HFF-Myc (cell line): ENCODE measurements around the gene CNGA4.

ENCODE experiments used
- DNase-seq: peaks from one replicate; pipeline ENCODE4 v3.0.0-alpha.2; 2011; ENCODE audit warnings: low read depth; ENCODE audit errors: extremely low read depth
- H3K4me3 ChIP-seq: replicated peaks from 2 replicates; pipeline ENCODE4 v1.5.1; 2011; ENCODE audit warnings: low read depth, mild to moderate bottlenecking, control low read depth, low read length
- CTCF ChIP-seq: IDR thresholded peaks from 2 replicates; pipeline ENCODE4 v1.5.1; 2012; ENCODE audit warnings: mild to moderate bottlenecking, low read depth, low read length, control low read depth; ENCODE audit errors: missing control alignments

The CNGA4 gene

GRCh38 chr11:6258571-6259081 is 19.7 kb downstream of the CNGA4 start:
- TF ChIP-seq CTCF, result no peak
- no peak for DNase-seq
- no peak overlapping the region for H3K4me3 ChIP-seq

- no peak for TF ChIP-seq CTCF
- DNase-seq, result no peak
- H3K4me3 ChIP-seq, result no peak overlapping the region
Observed at GRCh38 chr11:6260207-6260726, 21.4 kb downstream of the CNGA4 start.

- no peak overlapping the region for H3K4me3 ChIP-seq
- DNase-seq, result no peak
- no peak for TF ChIP-seq CTCF
Observed at GRCh38 chr11:6263662-6264061, 24.8 kb downstream of the CNGA4 start.

- no peak for TF ChIP-seq CTCF
- H3K4me3 ChIP-seq, result no peak overlapping the region
- no peak for DNase-seq
Observed at GRCh38 chr11:6268820-6269219, 29.9 kb downstream of the CNGA4 start.

GRCh38 chr11:6269994-6270393 is 31.1 kb downstream of the CNGA4 start:
- TF ChIP-seq CTCF, result peak; percentile 22
- H3K4me3 ChIP-seq, result no peak overlapping the region
- DNase-seq, result no peak

- no peak for DNase-seq
- no peak for TF ChIP-seq CTCF
- no peak overlapping the region for H3K4me3 ChIP-seq
Observed at GRCh38 chr11:6270584-6271246, 31.8 kb downstream of the CNGA4 start.
